Smooth muscle cell of trachea (primary cell): ENCODE measurements around the gene ATP6V1G3. TPM values are rescaled to one million over a fixed set of nuclear protein-coding genes. Genes with fewer than 3 reads are reported as not detected.

Experiments
- total RNA-seq: library from RNA; depleted of rRNA; stranded (reverse); fragments of >200 nt; gene quantifications from 2 replicates; pipeline ENCODE4 v1.2.1, GENCODE V29; 2014

The ATP6V1G3 gene
- total RNA-seq, result not detected in 2 replicates

GRCh38 chr1:198540580-198540979, at the start of gene ATP6V1G3:
Gene ATP6V1G3, minus strand, starts transcription at chr1:198540680. Its CDS starts 30 bp downstream, at chr1:198540650.

Other genes starting within 250 kb of the ATP6V1G3 start
- gene PTPRC, start 98.4 kb upstream of the ATP6V1G3 start, total RNA-seq, result under 0.01 TPM in 1 of 2 replicates, not detected in the other